IMR-90 (cell line): ENCODE measurements around the gene ACE. TPM values are rescaled to one million over a fixed set of nuclear protein-coding genes. Genes with fewer than 3 reads are reported as not detected.
A peak's percentile ranks its signal among the peaks of the same experiment; 100 is the strongest.

Source experiments
- ATAC-seq: fragments of 200-7000 bp; cut with Tn5 transposase; 2 replicates; pipeline ENCODE4 v1.9.1; 2020; ENCODE audit warnings: low read depth, mild to moderate bottlenecking, moderate library complexity
- BruUV-seq: library from RNA; stranded (reverse); fragments of 400-500 nt; replicated peaks from 2 replicates; lab custom pipeline; 2021; lab: Mats Ljungman, UMichigan
- CTCF ChIA-PET: fragments of 300-600 bp; formaldehyde crosslinking; extraction: SDS; loops from one replicate; lab custom pipeline; 2021; ENCODE audit warnings: antibody characterized with exemption; lab: Yijun Ruan, JAX
- POLR2A ChIA-PET: fragments of 300-600 bp; sonication (Branson Sonifier 250); formaldehyde crosslinking; loops from one replicate; lab custom pipeline; 2022; ENCODE audit warnings: antibody characterized with exemption; ENCODE audit not compliant: unreplicated experiment; lab: Charles Lee
- DNase-seq: peaks from one replicate; pipeline ENCODE4 v3.0.0; 2013
- H2AFZ ChIP-seq: replicated peaks from 2 replicates; pipeline ENCODE3; 2013; ENCODE audit warnings: low read length, mild to moderate bottlenecking; ENCODE audit not compliant: poor library complexity
- H2AK5ac ChIP-seq: 2 replicates; pipeline ENCODE4 v1.6.1; 2013; ENCODE audit warnings: low read depth, low read length, inconsistent platforms
- H2AK9ac ChIP-seq: replicated peaks from 2 replicates; pipeline ENCODE3; 2013; ENCODE audit warnings: mild to moderate bottlenecking, low read depth, low read length, moderate library complexity; ENCODE audit not compliant: poor library complexity
- H2BK120ac ChIP-seq: 2 replicates; pipeline ENCODE4 v1.6.1; 2013; ENCODE audit warnings: low read depth, low read length, inconsistent platforms
- H2BK15ac ChIP-seq: 3 replicates; pipeline ENCODE4 v1.6.1; 2013; ENCODE audit warnings: low read depth, low read length, inconsistent platforms
- H2BK20ac ChIP-seq: 2 replicates; pipeline ENCODE4 v1.6.1; 2013; ENCODE audit warnings: low read depth, mild to moderate bottlenecking, inconsistent platforms, low read length, moderate library complexity
- H2BK5ac ChIP-seq: 2 replicates; pipeline ENCODE4 v1.6.1; 2013; ENCODE audit warnings: mild to moderate bottlenecking, low read depth, low read length, inconsistent platforms; ENCODE audit not compliant: poor library complexity, severe bottlenecking
- H3K14ac ChIP-seq: replicated peaks from 2 replicates; pipeline ENCODE4 v1.6.1; 2013; ENCODE audit warnings: low read depth, low read length, inconsistent platforms
- H3K18ac ChIP-seq: 2 replicates; pipeline ENCODE4 v1.6.1; 2013; ENCODE audit warnings: low read depth, low read length, control low read depth
- H3K23ac ChIP-seq: 2 replicates; pipeline ENCODE4 v1.6.1; 2013; ENCODE audit warnings: low read depth, low read length, inconsistent platforms
- H3K27ac ChIP-seq: 2 replicates; pipeline ENCODE4 v1.5.1; 2013; ENCODE audit warnings: mild to moderate bottlenecking, control low read depth, low read length; ENCODE audit not compliant: insufficient read depth
- H3K27me3 ChIP-seq: 2 replicates; pipeline ENCODE4 v1.6.1; 2013; ENCODE audit warnings: low read length; ENCODE audit not compliant: control insufficient read depth, insufficient read depth
- H3K36me3 ChIP-seq: 2 replicates; pipeline ENCODE4 v1.6.1; 2013; ENCODE audit warnings: low read length, mixed read lengths; ENCODE audit not compliant: control insufficient read depth, insufficient read depth
- H3K4ac ChIP-seq: 2 replicates; pipeline ENCODE4 v1.6.1; 2013; ENCODE audit warnings: low read depth, low read length, inconsistent platforms
- H3K4me1 ChIP-seq: 2 replicates; pipeline ENCODE4 v1.6.1; 2013; ENCODE audit warnings: low read length, mixed read lengths; ENCODE audit not compliant: control insufficient read depth, insufficient read depth
- H3K4me2 ChIP-seq: 2 replicates; pipeline ENCODE4 v1.6.1; 2013; ENCODE audit warnings: low read depth, mild to moderate bottlenecking, control low read depth, low read length, moderate library complexity
- H3K4me3 ChIP-seq: 2 replicates; pipeline ENCODE4 v1.5.1; 2013; ENCODE audit warnings: low read depth, mild to moderate bottlenecking, control low read depth, low read length, moderate library complexity; ENCODE audit not compliant: insufficient read depth
- H3K56ac ChIP-seq: 2 replicates; pipeline ENCODE4 v1.6.1; 2013; ENCODE audit warnings: low read length, inconsistent platforms; ENCODE audit not compliant: insufficient read depth; ENCODE audit errors: extremely low read depth
- H3K79me1 ChIP-seq, 2 experiments: 2 replicates each; pipeline ENCODE4 v1.6.1; 2013; ENCODE audit warnings: low read length in 2 of 2, inconsistent platforms in 1 of 2, low read depth in 1 of 2
- H3K9ac ChIP-seq: 2 replicates; pipeline ENCODE4 v1.6.1; 2013; ENCODE audit warnings: low read depth, low read length, control low read depth
- H3K9me1 ChIP-seq: 2 replicates; pipeline ENCODE4 v1.6.1; 2013; ENCODE audit warnings: low read length, inconsistent platforms; ENCODE audit not compliant: insufficient read depth
- H3K9me3 ChIP-seq: 2 replicates; pipeline ENCODE4 v1.6.1; 2013; ENCODE audit warnings: low read length; ENCODE audit not compliant: control insufficient read depth, insufficient read depth
- H4K20me1 ChIP-seq: 2 replicates; pipeline ENCODE4 v1.6.1; 2013; ENCODE audit warnings: low read length, inconsistent platforms; ENCODE audit not compliant: insufficient read depth
- H4K5ac ChIP-seq: 2 replicates; pipeline ENCODE4 v1.6.1; 2013; ENCODE audit warnings: mild to moderate bottlenecking, low read depth, low read length, control low read depth
- H4K8ac ChIP-seq, 2 experiments: 2 replicates each; pipeline ENCODE4 v1.6.1; 2013; ENCODE audit warnings: low read depth in 2 of 2, low read length in 2 of 2, control low read depth in 1 of 2, inconsistent platforms in 1 of 2
- H4K91ac ChIP-seq: 2 replicates; pipeline ENCODE4 v1.6.1; 2013; ENCODE audit warnings: low read depth, low read length, inconsistent platforms; ENCODE audit not compliant: insufficient read depth
- BHLHE40 ChIP-seq: fragments of 150-350 bp; IDR thresholded peaks from 2 replicates; pipeline ENCODE4 v1.6.1; 2016; ENCODE audit warnings: mild to moderate bottlenecking, low read depth, low read length
- CEBPB ChIP-seq: IDR thresholded peaks from 2 replicates; pipeline ENCODE4 v1.6.1; 2012; ENCODE audit warnings: low read depth, low read length, improper control_type of control experiment
- CHD1 ChIP-seq: IDR thresholded peaks from 2 replicates; pipeline ENCODE4 v1.6.1; 2012; ENCODE audit warnings: low read depth, low read length, improper control_type of control experiment
- CTCF ChIP-seq: conservative IDR thresholded peaks from 2 replicates; pipeline ENCODE4 v1.5.1; 2012; ENCODE audit warnings: mild to moderate bottlenecking, low read depth, low read length, improper control_type of control experiment
- FOS ChIP-seq: fragments of 150-350 bp; IDR thresholded peaks from 2 replicates; pipeline ENCODE4 v1.6.1; 2016; ENCODE audit warnings: low read depth, low read length
- MAFK ChIP-seq: IDR thresholded peaks from 2 replicates; pipeline ENCODE4 v1.6.1; 2012; ENCODE audit warnings: low read depth, low read length, improper control_type of control experiment
- MXI1 ChIP-seq: IDR thresholded peaks from 2 replicates; pipeline ENCODE4 v1.6.1; 2012; ENCODE audit warnings: low read depth, mild to moderate bottlenecking, low read length, moderate library complexity, borderline replicate concordance
- NFE2L2 ChIP-seq: fragments of 150-350 bp; IDR thresholded peaks from 2 replicates; pipeline ENCODE4 v1.6.1; 2016; ENCODE audit warnings: low read depth, mild to moderate bottlenecking, low read length
- POLR2A ChIP-seq: IDR thresholded peaks from 2 replicates; pipeline ENCODE4 v1.6.1; 2012; ENCODE audit warnings: mild to moderate bottlenecking, low read depth, low read length
- RCOR1 ChIP-seq: IDR thresholded peaks from 2 replicates; pipeline ENCODE4 v1.6.1; 2012; ENCODE audit warnings: mild to moderate bottlenecking, low read length, improper control_type of control experiment; ENCODE audit not compliant: insufficient replicate concordance
- RFX5 ChIP-seq: IDR thresholded peaks from 2 replicates; pipeline ENCODE4 v1.8.0; 2012; ENCODE audit warnings: low read depth, mild to moderate bottlenecking, low read length, moderate library complexity
- SMC3 ChIP-seq: fragments of 150-350 bp; IDR thresholded peaks from 2 replicates; pipeline ENCODE4 v1.6.1; 2016; ENCODE audit warnings: low read depth, mild to moderate bottlenecking, antibody characterized with exemption, low read length, moderate library complexity
- USF2 ChIP-seq: fragments of 150-350 bp; IDR thresholded peaks from 2 replicates; pipeline ENCODE4 v1.6.1; 2017; ENCODE audit warnings: mild to moderate bottlenecking, antibody characterized with exemption, low read length, low read depth
- whole genome bisulfite sequencing, 2 experiments: methylation state at CpG; one replicate each; pipeline versions ENCODE4 v1.1.5 to v1.1.7; 2013; ENCODE audit warnings: missing lambda C conversion rate in 2 of 2; ENCODE audit not compliant: insufficient read length in 1 of 2; ENCODE audit errors: extremely low coverage in 2 of 2; 5-methylcytosine and 5-hydroxymethylcytosine counted together
- dilution Hi-C: fragments of 300-500 bp; cut with HindIII; formaldehyde crosslinking; loops from one replicate; pipeline ENCODE4 v1.14.3; 2018; ENCODE audit warnings: low sequenced_read_pairs; ENCODE audit not compliant: unreplicated experiment
- in situ Hi-C: fragments of 300-500 bp; cut with MboI; formaldehyde crosslinking; loops from 3 replicates; pipeline ENCODE4 v1.14.3; 2019; ENCODE audit warnings: low sequenced_read_pairs, inconsistent platforms, mixed read lengths
- intact Hi-C: fragments of 100-400 bp; cut with micrococcal nuclease; formaldehyde crosslinking; loops from 2 replicates; pipeline ENCODE4 v1.10.0; 2022
- polyA plus RNA-seq, 3 experiments: library from polyadenylated mRNA; depleted of rRNA; stranded (reverse); fragments of >200 nt; gene quantifications; 2 replicates each; pipeline ENCODE4 v1.2.3, GENCODE V29; 2012; ENCODE audit warnings: low replicate concordance in 1 of 3
- total RNA-seq: library from RNA; depleted of rRNA; stranded (reverse); fragments of >200 nt; gene quantifications from 2 replicates; pipeline ENCODE4 v1.2.3, GENCODE V29; 2012

The ACE gene
- total and polyA plus RNA-seq, 2 of the 4 experiments (the other 2 are of a cell fraction) = 1.4 to 5.8 TPM

- TF ChIP-seq SMC3 = no peak
- no peak for TF ChIP-seq MXI1
- TF ChIP-seq POLR2A = no peak
Measured at GRCh38 chr17:63516910-63517824, 40.3 kb downstream of the ACE start (continued).

GRCh38 chr17:63517825-63518534, 41.1 kb downstream of the ACE start:
- Histone ChIP-seq H3K4me3 (no peak overlapping the region), H2BK15ac (no peak overlapping the region), H4K20me1 (peaks cover 5% of the 10 kb centered on the region; the same call in 1 of the 2 replicates), H2AK5ac (0 out of 2 replicates have a peak overlapping the region, but pooled peaks have one; percentile 20), H3K4me2 (no peak overlapping the region), H4K8ac (no peak overlapping the region), H3K27ac (no peak overlapping the region), H4K91ac (no peak overlapping the region), H3K9me3 (no peaks in the 10 kb centered on the region), H3K4me1 (peaks cover 3% of the 10 kb centered on the region), H3K23ac (no peak overlapping the region), H2BK20ac (peak overlapping the region; percentile 79), H3K56ac (no peak overlapping the region), H3K79me1 (no peaks in the 10 kb centered on the region), H3K36me3 (no peaks in the 10 kb centered on the region), H4K5ac (no peak overlapping the region), H3K27me3 (peaks cover 15% of the 10 kb centered on the region), H3K14ac (no peak overlapping the region), H3K9me1 (peaks cover 4% of the 10 kb centered on the region; the same call in 1 of the 2 replicates), H3K4ac (no peak overlapping the region), H3K9ac (no peak overlapping the region), H2BK5ac (no peak overlapping the region), H2AK9ac (no peak overlapping the region), H3K18ac (no peak overlapping the region), H2AFZ (peak overlapping the region; percentile 5), H2BK120ac (no peak overlapping the region)
- ChIA-PET CTCF (no interaction called here), POLR2A (no interaction called here)
- dilution Hi-C loops = no loop called here
- BruUV-seq = no TSS peak
- DNase-seq = no peak
- 76% methylated on average over 5 of the region's 8 CpGs; no CpG with 5 or more reads in 1 of the 2 experiments for WGBS, 2 experiments
- intact Hi-C loops = no loop called here
- no peak for ATAC-seq
- in situ Hi-C loops = no loop called here
- TF ChIP-seq CEBPB = no peak
- no peak for TF ChIP-seq MAFK
- no peak for TF ChIP-seq RCOR1
- no peak for TF ChIP-seq FOS
- no peak for TF ChIP-seq CTCF
- no peak for TF ChIP-seq SMC3
- TF ChIP-seq BHLHE40 = no peak
- TF ChIP-seq USF2 = no peak
- TF ChIP-seq CHD1 = no peak
- TF ChIP-seq RFX5 = no peak
- no peak for TF ChIP-seq NFE2L2
- no peak for TF ChIP-seq POLR2A
- TF ChIP-seq MXI1 = no peak
